HepG2 (cell line): ENCODE data around the gene ROM1. TPM values are rescaled to one million over a fixed set of nuclear protein-coding genes. Genes with fewer than 3 reads are reported as not detected.
A peak's percentile ranks its signal among the peaks of the same experiment; 100 is the strongest.

Experiments
- CC2D1A ChIP-seq: sonication (generic); formaldehyde crosslinking; IDR thresholded peaks from 2 replicates; pipeline ENCODE4 v1.8.1; 2023; ENCODE audit warnings: mild to moderate bottlenecking, missing genetic modification reagents
- FOXM1 ChIP-seq: sonication (generic); formaldehyde crosslinking; IDR thresholded peaks from 2 replicates; pipeline ENCODE4 v1.5.0; 2020; ENCODE audit warnings: missing genetic modification reagents
- HIVEP1 ChIP-seq: sonication (generic); formaldehyde crosslinking; IDR thresholded peaks from 2 replicates; pipeline ENCODE4 v1.4.0; 2020; ENCODE audit warnings: mild to moderate bottlenecking, missing genetic modification reagents
- HNRNPK ChIP-seq: fragments of 200-400 bp; formaldehyde crosslinking; IDR thresholded peaks from 2 replicates; pipeline ENCODE4 v1.6.1; 2018; ENCODE audit warnings: low read length, low read depth, moderate library complexity, mild to moderate bottlenecking; ENCODE audit not compliant: poor library complexity, severe bottlenecking
- MBNL3 ChIP-seq: fragments of 250-450 bp; sonication (Bioruptor Pico); conservative IDR thresholded peaks from 2 replicates; pipeline ENCODE4 v1.8.0; 2022; ENCODE audit warnings: mild to moderate bottlenecking, inconsistent platforms
- NCOA1 ChIP-seq: sonication (generic); formaldehyde crosslinking; IDR thresholded peaks from 2 replicates; pipeline ENCODE4 v1.9.0; 2021; ENCODE audit warnings: missing genetic modification reagents
- PHF21A ChIP-seq: sonication (generic); formaldehyde crosslinking; IDR thresholded peaks from 2 replicates; pipeline ENCODE4 v1.5.0; 2020; ENCODE audit warnings: mild to moderate bottlenecking, missing genetic modification reagents
- SMAD9 ChIP-seq: sonication (generic); formaldehyde crosslinking; IDR thresholded peaks from 2 replicates; pipeline ENCODE4 v1.5.1; 2020; ENCODE audit warnings: mild to moderate bottlenecking, missing genetic modification reagents
- TFE3 ChIP-seq: IDR thresholded peaks from 2 replicates; pipeline ENCODE4 v1.6.1; 2016
- ZC3H4 ChIP-seq: sonication (generic); formaldehyde crosslinking; IDR thresholded peaks from 2 replicates; pipeline ENCODE4 v1.4.0; 2020; ENCODE audit warnings: missing genetic modification reagents, borderline replicate concordance
- ZNF138 ChIP-seq: sonication (generic); formaldehyde crosslinking; IDR thresholded peaks from 2 replicates; pipeline ENCODE4 v1.5.0; 2020; ENCODE audit warnings: mild to moderate bottlenecking, low read depth, missing genetic modification reagents
- ZNF232 ChIP-seq: sonication (generic); formaldehyde crosslinking; IDR thresholded peaks from 2 replicates; pipeline ENCODE4 v1.4.0; 2020; ENCODE audit warnings: missing genetic modification reagents, borderline replicate concordance
- ZNF3 ChIP-seq: IDR thresholded peaks from 2 replicates; pipeline ENCODE4 v1.7.0; 2017; ENCODE audit warnings: inconsistent platforms
- ZNF547 ChIP-seq: sonication (generic); formaldehyde crosslinking; IDR thresholded peaks from 2 replicates; pipeline ENCODE4 v1.5.1; 2020; ENCODE audit warnings: mild to moderate bottlenecking, missing genetic modification reagents
- ZNF83 ChIP-seq: sonication (generic); formaldehyde crosslinking; IDR thresholded peaks from 2 replicates; pipeline ENCODE4 v1.4.0; 2020; ENCODE audit warnings: missing genetic modification reagents, mild to moderate bottlenecking, borderline replicate concordance
- polyA plus RNA-seq, 8 experiments: library from polyadenylated mRNA; depleted of rRNA in 3 of 8; stranded (reverse) in 7 of 8; unstranded in 1 of 8; fragments of >200 nt; fragmentation: Illumina TruSeq in 4 of 8; extraction: Trizol in 4 of 8; gene quantifications; 2 replicates each; pipeline versions ENCODE4 v1.2.1 to v1.2.3, GENCODE V29; 2011 to 2016; ENCODE audit warnings: low read depth in 4 of 8, missing spikeins in 1 of 8, mixed read lengths in 1 of 8; ENCODE audit not compliant: insufficient read depth in 1 of 8
- total RNA-seq, 5 experiments: library from RNA; depleted of rRNA; stranded (reverse); fragments of >200 nt; fragmentation: Illumina TruSeq; extraction: Trizol; gene quantifications; 2 replicates each; pipeline ENCODE4 v1.2.3, GENCODE V29; 2016; ENCODE audit warnings: low read depth in 1 of 5
- TF ChIP-seq, protein P1 (sequence below): sonication (generic); formaldehyde crosslinking; IDR thresholded peaks from 2 replicates; pipeline ENCODE4 v1.5.0; 2020; ENCODE audit warnings: missing genetic modification reagents
- TF ChIP-seq, protein P2 (sequence below): sonication (generic); formaldehyde crosslinking; IDR thresholded peaks from 2 replicates; pipeline ENCODE4 v1.4.0; 2020; ENCODE audit warnings: mild to moderate bottlenecking, missing genetic modification reagents
- TF ChIP-seq, protein P3 (sequence below): sonication (generic); formaldehyde crosslinking; IDR thresholded peaks from 2 replicates; pipeline ENCODE4 v1.4.0; 2020; ENCODE audit warnings: missing genetic modification reagents

ROM1 gene
- total and polyA plus RNA-seq, 2 of the 13 experiments (the other 11 are each of a cell fraction or from before 2014, with no cell fraction given): 1.2 to 2.4 TPM

GRCh38 chr11:62573592-62574362 lies 39.3 kb upstream of the ROM1 start, which contains the start of gene EEF1G (continued):
- TF ChIP-seq, protein P1, sequence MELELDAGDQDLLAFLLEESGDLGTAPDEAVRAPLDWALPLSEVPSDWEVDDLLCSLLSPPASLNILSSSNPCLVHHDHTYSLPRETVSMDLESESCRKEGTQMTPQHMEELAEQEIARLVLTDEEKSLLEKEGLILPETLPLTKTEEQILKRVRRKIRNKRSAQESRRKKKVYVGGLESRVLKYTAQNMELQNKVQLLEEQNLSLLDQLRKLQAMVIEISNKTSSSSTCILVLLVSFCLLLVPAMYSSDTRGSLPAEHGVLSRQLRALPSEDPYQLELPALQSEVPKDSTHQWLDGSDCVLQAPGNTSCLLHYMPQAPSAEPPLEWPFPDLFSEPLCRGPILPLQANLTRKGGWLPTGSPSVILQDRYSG (CRISPR knock-in tag): no peak
- TF ChIP-seq ZC3H4 (no peak), SMAD9 (peak; percentile 83; the same call in 1 of the 2 replicates), ZNF547 (CRISPR knock-in tag) (peak; percentile 89; the same call in 1 of the 2 replicates), CC2D1A (no peak), NCOA1 (CRISPR knock-in tag) (no peak), ZNF3 (CRISPR knock-in tag) (0 out of 2 replicates have a peak, but pooled peaks have one; percentile 41), HIVEP1 (CRISPR knock-in tag) (0 out of 2 replicates have a peak, but pooled peaks have one; percentile 62), HNRNPK (no peak), TFE3 (no peak), MBNL3 (no peak), ZNF83 (CRISPR knock-in tag) (0 out of 2 replicates have a peak, but pooled peaks have one; percentile 69), PHF21A (CRISPR knock-in tag) (peak; percentile 24; the same call in 1 of the 2 replicates), ZNF232 (CRISPR knock-in tag) (no peak; the same call in 1 of the 2 replicates), FOXM1 (CRISPR knock-in tag) (no peak), ZNF138 (CRISPR knock-in tag) (no peak)
- TF ChIP-seq, protein P2, sequence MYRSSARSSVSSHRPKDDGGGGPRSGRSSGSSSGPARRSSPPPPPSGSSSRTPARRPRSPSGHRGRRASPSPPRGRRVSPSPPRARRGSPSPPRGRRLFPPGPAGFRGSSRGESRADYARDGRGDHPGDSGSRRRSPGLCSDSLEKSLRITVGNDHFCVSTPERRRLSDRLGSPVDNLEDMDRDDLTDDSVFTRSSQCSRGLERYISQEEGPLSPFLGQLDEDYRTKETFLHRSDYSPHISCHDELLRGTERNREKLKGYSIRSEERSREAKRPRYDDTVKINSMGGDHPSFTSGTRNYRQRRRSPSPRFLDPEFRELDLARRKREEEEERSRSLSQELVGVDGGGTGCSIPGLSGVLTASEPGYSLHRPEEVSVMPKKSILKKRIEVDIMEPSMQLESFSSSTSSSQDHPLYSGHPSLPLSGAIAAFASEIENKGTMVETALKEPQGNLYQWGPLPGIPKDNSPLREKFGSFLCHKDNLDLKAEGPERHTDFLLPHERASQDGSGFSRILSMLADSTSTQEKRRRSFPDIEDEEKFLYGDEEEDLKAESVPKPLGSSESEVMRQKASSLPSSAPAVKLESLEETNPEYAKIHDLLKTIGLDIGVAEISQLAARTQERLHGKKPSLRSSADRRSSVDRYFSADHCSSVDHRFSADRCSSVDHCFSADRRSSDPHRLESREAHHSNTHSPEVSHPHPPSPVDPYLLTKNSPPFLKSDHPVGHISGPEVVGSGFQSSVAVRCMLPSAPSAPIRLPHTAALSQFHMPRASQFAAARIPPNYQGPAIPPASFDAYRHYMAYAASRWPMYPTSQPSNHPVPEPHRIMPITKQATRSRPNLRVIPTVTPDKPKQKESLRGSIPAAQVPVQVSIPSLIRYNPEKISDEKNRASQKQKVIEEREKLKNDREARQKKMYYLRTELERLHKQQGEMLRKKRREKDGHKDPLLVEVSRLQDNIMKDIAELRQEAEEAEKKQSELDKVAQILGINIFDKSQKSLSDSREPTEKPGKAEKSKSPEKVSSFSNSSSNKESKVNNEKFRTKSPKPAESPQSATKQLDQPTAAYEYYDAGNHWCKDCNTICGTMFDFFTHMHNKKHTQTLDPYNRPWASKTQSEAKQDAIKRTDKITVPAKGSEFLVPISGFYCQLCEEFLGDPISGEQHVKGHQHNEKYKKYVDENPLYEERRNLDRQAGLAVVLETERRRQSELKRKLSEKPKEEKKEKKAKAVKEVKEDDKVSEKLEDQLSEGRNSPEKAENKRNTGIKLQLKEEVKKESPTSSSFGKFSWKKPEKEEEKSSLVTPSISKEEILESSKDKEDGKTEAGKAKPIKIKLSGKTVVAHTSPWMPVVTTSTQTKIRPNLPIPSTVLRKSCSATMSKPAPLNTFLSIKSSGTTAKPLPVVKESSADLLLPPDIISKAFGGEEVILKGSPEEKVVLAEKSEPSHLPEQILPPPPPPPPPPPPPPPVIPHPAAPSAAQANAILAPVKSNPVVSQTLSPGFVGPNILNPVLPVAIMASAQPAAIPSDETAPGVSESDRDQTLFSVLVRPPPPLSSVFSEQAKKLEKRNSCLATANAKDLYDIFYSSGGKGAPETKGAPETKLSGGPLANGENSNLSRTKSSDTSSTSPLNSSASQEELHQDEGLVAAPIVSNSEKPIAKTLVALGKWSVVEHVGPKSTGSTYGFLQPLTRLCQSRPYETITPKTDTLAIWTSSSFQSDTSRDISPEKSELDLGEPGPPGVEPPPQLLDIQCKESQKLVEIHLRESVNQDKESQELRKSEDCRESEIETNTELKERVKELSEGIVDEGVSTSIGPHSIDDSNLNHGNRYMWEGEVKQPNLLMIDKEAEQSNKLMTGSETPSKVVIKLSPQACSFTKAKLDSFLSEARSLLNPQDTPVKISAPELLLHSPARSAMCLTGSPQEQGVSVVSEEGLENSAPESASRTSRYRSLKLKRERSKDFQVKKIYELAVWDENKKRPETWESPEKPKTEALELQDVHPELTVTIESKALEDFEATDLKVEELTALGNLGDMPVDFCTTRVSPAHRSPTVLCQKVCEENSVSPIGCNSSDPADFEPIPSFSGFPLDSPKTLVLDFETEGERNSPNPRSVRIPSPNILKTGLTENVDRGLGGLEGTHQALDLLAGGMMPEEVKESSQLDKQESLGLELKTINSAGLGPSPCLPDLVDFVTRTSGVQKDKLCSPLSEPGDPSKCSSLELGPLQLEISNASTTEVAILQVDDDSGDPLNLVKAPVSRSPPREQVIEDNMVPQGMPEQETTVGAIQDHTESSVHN (CRISPR knock-in tag): 0 out of 2 replicates have a peak, but pooled peaks have one; percentile 14
- TF ChIP-seq, protein P3, sequence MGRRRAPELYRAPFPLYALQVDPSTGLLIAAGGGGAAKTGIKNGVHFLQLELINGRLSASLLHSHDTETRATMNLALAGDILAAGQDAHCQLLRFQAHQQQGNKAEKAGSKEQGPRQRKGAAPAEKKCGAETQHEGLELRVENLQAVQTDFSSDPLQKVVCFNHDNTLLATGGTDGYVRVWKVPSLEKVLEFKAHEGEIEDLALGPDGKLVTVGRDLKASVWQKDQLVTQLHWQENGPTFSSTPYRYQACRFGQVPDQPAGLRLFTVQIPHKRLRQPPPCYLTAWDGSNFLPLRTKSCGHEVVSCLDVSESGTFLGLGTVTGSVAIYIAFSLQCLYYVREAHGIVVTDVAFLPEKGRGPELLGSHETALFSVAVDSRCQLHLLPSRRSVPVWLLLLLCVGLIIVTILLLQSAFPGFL (CRISPR knock-in tag): no peak
